ENCODE results near the gene UBE2M.
"Not testable (repeated sequence)": the region's sequence is repeated elsewhere in the genome, so short reads cannot be mapped to it uniquely, and the experiment has no call there.

Gene UBE2M

DNA sequence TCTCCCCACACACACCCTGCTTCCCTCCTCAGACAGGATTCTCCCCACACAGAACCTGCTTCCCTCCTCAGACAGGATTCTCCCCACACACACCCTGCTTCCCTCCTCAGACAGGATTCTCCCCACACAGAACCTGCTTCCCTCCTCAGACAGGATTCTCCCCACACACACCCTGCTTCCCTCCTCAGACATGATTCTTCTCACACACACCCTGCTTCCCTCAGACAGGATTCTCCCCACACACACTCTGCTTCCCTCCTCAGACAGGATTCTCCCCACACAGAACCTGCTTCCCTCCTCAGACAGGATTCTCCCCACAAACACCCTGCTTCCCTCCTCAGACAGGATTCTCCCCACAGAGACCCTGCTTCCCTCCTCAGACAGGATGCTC, 19.2 kb downstream of the UBE2M start:
- DNase-seq (ENCODE audit: low spot score) = not testable (repeated sequence)

DNA sequence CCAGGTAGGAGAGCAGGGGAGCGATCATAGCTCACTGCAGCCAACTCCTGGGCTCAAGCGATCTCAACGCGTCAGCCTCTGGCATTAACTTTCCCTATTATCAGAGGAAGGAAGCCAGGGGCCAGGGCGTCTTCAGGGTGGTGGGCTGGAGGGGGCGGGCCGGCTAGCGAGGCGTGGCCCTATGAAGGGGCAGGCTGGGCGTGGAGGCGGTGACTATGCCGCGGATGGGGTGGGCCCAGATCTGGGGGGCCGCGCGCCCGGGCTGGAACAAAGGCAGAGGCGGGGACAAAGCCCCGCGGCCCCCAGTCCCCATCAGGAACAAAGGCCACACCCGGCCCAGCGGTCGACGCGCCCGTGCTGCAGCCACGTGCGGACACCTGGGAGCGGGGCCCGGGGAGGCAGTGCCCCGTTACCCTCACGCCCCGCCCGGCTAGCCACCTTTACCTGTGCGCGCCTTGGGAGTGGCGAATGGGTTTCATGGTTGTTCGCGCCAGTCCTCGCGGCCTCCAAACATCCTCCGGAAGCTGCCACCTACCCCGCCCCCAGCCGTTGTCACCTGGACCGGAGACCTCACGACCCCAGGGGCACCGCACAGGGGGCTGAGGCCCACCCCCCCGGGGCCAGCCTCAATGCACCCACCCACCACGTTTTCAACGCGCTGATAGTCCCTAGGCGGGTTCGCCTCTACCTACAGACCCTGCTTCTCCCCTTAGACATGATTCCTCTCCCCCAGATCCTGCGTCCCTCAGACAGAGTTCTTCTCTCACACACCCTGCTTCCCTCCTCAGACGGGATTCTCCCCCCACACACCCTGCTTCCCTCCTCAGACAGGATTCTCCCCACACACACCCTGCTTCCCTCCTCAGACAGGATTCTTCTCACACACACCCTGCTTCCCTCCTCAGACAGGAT, 19.9 kb downstream of the UBE2M start:
- peak; percentile 88 for DNase-seq (ENCODE audit: low spot score)

DNA sequence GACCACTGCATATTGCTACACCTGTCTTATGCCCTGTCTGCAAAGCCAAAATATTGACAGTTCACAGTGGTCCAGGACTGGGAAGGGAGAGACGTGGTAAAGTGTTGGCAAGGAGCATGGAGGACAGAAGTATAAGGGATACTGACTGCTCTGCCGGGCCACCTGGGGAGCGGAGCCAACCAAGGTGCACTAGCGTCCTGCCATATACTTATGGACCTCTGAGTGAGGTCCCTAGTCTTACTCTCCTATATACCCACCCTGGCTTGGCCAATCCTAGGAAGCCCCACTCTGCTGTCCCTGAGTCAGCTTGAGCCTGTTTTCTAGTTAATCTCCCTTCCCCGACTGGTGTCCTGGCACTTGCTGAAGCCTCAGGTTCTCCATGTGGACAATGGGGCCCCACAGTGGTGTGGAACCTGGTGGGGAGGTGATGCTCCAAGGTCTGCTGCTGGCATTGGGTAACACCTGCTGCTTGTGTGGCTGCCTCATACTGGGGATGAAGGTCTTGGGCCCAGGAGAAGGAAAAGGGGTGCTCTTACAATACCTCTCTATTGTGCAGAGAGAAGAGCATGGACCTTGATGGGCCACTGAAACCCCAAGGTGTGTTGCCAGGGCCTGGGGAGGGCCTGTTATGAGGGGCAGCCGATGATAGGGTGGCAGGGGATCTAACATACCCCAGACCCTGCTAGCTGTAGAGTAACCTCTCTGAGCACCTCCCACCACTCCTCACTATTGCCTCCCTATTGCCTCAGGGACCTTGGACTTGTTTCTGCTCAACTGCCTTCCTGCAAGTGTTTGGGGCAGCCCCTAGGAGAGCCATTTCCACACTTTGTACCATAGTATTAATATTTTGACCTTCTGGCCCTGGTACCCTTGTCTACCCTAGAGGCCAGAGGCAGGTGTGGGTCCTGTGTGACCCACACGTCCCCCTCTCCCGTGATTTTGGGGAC, 21.3 kb downstream of the UBE2M start:
- no peak for DNase-seq (ENCODE audit: low spot score)

DNA sequence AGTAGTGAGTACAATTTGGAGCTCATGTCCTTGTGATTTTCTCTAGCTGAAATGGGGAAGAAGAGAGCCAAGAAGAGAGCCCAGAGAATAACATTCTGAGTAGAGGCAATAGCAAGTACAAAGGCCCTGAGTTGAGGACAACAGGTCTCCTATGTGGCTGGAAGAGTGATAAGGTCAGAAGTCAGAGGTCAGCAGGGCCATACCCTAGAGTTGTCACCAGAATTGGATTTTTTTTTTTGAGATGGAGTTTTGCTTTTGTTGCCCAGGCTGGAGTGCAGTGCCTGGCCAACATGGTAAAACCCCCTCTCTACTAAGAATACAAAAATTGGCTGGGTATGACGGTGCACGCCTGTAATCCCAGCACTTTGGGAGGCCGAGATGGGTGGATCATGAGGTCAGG, 22.6 kb downstream of the UBE2M start:
- no peak for DNase-seq (ENCODE audit: low spot score)

DNA sequence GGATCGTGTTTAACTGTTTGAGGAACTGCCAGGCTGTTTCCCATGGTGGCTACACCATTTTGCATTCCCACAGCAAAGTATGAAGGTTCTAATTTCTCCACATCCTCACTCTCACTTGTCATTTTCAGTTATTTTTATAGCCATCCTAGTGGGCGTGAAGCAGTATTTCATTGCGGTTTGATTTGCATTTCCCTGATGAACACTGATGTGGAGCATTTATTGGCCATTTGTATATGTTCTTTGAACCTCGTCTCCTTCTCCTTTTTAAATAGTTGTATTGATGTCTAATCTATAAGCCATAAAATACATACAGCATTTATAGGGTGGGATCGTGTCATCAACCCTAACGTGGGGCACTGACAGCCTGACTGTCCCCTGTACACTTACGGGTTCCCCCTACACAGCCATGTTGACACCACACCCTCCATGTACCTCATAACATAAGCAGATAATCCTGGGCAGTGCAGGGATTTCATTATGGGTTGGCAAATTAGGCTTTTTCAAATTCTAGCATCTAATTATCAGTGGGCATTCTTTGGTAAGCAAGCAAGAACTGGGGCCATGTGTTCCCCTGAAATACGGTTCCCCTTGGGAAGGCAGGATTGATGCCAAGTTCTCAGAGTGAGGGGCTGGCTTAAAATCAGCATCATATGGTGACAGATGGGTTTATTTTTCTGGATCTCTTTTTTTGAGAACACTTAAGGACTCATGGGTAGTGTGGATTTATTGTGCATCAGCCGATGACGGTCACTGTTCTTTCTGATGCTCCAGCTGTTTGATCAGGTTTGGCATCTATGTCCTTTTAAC, 27.2 kb downstream of the UBE2M start:
- no peak for DNase-seq (ENCODE audit: low spot score)

DNA sequence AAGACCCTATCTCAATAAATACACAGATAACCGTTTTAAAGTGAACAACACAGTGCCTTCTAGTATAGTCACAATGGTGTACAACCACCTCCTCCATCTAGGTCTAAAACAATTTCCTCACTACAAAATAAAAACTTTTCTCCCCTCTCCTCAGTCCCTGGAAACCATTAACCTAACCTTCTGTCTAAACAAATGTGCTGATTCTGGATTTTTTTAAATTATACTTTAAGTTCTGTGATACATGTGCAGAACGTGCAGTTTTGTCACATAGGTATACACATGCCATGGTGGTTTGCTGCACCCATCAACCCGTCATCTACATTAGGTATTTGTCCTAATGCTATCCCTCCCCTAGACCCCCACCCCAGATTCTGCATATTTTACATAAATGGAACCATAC, 29.0 kb downstream of the UBE2M start:
- DNase-seq (ENCODE audit: low spot score) = no peak

DNA sequence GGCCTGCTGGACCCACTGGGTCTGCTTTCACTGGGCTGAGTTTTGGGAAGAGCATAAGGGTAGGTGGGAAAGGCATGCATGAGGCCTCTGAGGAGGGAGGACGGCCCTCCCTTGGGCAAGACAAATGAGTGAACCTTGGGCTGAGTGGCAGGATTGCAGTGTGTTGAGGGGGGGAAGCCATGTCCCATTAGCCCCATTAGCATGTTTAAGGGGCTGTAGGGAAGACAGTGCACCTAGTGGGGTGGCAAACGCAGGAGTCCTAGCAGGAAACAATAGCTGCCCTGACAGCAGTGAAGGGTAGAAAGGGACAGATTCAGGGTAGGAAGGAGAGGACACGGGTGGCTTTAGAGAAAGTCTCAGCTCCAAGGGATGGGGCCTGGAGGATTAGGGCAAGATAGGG, 35.7 kb downstream of the UBE2M start:
- DNase-seq (ENCODE audit: low spot score) = no peak

DNA sequence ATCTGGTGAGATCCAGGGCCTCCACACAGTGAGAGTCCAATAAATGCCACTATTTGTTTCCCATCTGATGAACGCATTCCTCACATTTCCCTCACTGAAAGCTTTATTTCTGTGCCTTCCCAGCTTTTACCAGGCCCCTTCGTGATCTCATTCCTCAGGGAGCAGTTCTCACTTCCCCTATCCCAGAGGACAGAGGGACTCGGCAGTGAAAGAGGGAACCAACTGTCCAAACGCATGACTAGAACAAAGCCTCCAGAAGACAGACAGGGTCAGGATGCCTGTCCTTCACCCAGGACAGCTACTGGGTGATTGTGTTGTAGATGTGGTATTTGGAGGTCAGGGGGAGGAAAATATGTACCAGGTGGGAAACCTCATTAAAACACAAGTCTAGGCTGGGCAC, 36.8 kb downstream of the UBE2M start:
- DNase-seq (ENCODE audit: low spot score) = no peak

DNA sequence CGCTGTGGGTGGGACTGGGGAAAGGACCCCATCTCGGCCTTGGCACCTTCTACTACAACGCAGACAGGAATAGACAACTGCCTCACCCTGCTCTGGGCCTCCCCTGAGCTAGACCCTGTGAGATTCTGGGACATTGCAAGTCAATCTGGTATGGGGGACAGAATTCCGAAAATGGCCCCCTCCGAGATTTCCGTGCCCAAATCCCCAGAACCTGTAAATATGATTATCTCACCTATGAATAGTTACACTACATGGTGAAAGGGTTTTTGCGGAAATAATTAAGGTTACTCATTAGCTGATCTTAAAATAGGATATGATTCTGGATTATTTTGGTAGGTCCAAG, 38.2 kb downstream of the UBE2M start:
- DNase-seq (ENCODE audit: low spot score) = no peak

DNA sequence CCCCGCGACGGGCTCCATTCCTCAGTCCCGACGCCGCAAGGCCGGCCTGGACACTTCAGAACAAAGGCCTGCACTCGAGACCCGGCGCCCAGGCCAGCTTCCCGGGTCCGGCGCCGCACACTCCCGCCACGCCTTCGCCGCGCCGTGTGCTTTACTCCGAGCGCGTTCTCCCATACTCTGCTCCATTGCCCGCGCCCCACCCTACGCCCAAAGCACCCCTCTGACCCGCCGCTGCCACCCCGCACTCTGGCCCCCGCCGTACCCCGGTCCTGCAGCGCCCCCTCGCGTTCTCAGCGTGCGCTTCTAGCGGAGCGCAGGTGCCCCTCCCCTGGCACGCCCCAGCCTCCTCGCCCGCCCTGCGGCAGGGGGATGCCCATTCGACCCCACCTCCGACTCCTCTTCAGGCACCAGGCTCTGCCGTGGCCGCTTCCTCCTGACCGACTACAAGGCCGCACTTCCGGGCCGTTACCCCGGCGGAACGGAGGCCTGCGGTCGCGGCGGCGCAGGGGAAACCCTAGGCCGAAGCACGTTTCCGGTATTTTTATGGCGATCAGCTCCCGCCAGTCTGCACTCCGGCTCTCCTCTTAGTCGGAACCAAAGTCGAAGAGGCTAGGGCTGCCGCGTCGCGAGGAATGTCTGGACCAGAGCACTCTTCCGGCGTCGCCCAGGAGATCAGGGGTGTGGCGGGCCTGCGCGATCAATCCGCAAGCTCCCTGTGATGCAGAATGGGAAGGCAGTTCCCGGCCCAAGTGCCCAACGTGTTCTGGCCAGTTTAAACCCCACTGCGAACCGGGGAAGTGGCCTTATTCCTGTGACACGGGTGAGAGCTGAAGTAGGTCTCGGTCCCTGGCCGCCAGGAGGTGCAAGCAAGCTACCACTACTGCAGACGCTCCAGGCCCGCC, 38.8 kb downstream of the UBE2M start, which contains the start of gene ZBTB45:
TSS of gene ZBTB45 (minus strand) at position 456 of the 902 bp plus-strand sequence. CDS start 2,137 bp downstream, outside the sequence.
- DNase-seq (ENCODE audit: low spot score) = peak; percentile 96

DNA sequence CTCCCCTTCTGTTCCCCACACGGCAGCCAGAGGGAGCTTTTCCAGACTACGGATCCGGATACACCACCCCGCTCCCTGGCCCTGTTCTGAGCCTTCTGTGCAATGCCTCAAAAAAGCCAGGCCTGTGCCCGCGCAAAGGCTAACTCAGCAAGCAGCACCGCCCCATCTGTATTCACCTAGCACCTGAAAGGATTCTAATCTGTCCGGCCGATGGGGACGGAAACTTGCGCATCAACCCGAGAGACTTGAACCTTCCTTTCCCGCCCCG, 39.4 kb downstream of the UBE2M start:
- DNase-seq (ENCODE audit: low spot score) = peak; percentile 80

DNA sequence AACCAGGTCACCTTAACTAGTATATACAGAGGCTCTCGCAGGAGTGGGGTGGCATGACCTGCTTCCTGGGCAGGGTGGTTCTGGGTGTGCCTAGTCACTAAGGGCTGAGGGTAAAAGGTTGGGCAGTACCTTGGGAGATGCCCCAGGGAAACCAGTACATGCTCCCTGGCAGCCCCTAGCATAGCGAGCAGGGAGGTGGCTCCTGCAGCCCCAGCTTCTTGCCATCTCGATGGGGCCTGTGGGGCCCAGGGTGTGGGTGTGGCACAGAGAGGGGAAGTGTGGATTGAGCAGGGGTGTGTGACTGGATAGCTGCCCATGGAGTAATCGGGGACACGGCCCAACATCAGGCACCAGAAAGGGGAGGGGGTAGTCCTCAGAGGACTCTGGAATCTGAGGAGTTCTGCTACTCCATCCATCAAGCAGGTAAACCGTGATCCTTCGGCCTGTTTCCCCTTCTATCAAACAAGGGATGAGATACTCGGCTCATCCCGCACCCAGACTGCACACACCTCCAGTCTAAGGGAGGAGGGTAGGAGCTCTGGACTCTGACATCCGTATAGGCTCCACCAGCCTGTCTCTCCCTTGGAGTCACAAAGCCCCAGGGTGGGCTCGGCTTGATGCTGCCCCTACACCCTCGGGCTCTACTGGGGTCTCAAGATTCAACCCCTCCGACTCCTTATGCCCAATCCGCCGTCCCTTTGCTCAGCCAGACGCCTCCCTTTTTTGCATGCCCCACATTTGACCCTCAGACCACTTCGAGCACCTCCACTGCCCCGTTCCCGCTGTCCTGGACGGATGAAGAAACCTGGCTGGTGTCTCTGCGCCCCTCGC, 39.9 kb downstream of the UBE2M start:
- DNase-seq (ENCODE audit: low spot score) = no peak

DNA sequence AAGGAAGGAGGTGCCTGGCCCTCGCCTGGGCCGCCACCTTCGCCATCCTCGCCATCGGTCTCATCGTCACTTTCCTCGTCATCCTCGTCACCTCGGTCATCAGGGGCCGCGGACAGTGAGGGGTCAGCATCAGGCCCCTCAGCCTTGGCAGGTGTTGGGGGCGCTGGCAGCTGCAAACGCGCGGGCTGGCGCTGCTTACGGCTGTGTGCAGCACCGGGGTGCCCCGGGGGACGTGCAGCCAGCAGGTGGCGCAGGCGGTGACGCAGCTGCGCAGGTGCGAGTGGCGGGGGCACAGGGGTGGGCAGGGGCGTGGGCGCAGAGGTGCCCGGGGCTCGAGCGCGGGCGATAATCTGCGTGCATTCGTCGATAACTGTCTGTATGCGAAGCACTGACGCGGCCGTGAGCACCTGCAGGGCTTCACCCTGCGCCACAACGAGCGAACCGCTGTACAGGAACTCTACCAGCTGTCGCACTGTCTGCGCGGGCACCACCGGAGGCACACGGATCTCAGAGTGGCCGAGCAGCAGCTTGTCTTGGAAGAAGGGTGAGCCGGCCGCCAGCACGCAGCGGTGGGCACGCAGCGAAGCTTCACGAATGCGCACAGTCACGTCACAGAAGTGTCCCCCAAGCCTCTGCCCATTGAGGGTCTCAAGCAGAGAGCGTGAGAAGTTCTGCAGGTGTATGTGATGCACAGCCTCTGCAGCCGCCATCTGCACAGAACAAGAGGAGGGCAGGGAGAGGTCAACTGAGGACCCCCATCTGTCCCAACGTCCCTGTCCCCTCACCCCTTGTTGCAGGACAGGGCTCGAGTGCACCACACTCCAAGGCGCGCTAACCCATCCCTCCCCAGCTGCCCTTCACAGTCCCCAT, 41.2 kb downstream of the UBE2M start:
- no peak for DNase-seq (ENCODE audit: low spot score)

DNA sequence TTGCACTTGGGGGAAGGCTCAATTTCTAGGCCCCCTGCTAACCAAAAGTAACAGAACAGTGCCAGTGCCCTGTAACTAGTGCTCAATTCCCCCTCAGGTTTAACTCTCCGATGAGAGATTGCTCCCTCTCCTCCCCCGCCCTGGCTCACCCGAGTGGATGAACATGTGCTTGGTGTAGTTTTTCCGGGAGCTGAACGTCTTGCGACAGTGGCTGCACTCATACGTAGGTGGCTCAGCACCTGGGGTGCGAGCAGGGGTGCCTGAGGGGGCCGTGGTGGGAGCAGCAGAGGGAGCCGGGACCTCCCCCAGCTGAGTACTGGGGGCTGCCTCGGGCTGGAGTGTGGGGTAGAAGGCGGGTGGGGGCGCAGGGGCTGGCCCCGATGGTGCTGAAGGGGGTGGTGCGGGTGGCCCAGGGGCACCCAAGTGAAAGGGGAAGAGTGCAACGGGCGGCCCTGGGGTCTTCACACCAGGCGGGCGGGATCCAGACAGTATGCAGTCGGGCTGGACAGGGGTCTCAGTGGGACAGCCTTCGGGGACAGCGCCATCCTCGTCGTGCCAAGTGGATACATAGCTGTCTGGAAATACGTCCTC, 42.1 kb downstream of the UBE2M start:
- no peak for DNase-seq (ENCODE audit: low spot score)

DNA sequence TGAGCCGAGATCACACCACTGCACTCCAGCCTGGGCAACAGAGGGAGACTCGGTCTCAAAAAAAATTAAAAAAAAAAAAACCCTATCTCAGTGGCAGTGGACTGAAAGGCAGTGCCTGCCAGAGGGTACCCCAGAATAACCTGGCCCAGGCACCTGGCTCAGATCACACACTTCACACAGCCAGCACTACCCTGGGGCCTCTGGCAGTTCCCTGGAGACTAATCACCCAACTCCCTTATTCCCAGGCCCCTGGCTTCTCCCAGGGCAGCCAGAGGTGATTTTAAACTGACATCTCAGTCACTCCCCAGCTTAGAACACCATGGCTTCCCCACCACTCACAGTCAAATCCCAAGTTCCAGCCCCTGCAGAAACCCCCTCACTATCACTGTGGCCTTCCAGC, 43.2 kb downstream of the UBE2M start:
- no peak for DNase-seq (ENCODE audit: low spot score)

DNA sequence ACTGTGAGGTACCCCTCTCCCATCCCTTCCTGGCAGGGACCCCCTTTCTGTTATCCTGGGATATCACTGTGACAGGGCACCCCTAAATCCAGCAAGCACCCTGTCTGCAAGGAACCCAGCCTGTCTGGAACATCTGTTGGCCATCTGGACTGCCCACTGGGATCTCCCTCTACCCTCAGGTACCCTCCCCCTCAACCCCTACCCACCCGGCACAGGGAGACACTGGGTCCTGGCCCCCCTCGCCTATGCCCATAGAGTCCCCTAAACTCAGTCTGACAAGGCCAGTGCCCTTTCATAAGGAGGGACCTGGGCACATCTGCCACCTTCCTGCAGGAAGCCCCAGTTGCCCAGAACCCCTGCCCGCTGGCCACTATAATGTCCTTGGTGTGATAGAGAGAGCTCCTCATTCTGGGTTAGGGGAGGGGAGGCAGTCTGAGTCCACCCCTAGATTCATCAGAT, 43.8 kb downstream of the UBE2M start:
- DNase-seq (ENCODE audit: low spot score) = no peak

DNA sequence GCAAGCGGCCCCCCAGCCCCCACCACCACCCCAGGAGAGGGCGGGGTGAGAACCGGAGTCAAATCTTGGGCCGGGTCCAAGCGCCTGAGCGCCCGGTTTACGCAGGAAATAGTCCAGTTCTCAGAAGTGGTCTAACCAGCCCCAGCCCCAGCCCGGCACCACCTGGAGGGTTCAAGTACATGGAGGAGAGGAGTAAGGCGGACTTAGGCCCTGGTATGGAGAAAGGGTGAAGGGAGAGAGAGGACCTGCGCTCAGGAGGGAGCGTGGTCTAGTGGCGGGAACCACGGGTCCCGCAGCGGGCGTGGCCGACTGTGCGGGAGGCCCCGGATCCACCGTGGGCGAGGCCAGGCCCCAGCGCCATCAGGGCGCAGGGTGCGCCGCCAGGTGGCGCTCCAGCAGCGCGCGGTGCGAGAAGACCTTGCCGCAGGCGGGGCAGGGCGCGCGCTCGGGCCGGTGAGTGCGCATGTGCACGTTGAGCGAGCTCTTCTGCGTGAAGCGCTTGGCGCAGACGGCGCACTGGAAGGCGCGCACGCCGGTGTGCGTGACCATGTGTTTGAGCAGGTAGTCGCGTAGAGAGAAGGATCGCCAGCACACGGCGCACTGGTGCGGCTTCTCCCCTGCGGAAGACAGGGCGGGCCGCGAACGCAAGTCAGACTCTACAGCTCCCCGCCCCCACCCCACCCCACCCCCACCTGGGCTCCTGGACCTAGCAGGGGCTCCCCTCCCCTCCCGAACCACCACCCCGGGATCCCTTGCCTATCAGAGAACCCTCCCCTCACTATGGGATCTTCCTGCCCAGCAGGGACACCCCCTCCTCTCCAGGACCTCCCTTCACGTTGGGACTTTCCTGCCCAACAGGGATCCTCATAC, 44.5 kb downstream of the UBE2M start:
- DNase-seq (ENCODE audit: low spot score) = peak; percentile 95

DNA sequence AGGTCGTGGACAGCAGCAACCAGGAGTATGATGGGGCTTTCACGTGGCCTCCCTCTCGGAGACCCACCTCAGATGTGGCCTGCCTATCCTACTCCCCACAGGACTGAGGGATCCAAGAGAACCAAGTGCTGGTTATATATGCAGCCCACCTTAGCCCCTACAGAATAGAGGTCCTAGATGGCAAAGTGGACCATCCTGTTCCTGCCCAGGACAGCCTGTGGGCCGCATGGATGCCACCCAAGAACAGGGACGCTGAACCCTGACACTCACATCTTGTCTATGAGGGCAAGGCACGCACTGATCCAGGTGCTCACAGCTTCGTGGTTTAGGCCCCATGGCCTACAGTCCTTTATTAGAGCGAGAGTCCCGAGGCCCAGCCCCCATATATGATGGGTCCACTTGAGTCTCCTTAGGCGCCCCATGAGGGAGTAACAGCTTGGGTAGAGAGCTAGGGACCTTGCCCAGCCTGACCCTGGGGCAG, 45.2 kb downstream of the UBE2M start:
- no peak for DNase-seq (ENCODE audit: low spot score)
